NCI-H2171 (cell line): ENCODE results near the gene CTSE.
"Not testable (repeated sequence)": the region's sequence is repeated elsewhere in the genome, so short reads cannot be mapped to it uniquely, and the experiment has no call there.

Experiments
- DNase-seq: peaks from one replicate; lab custom pipeline; 2025; lab: John Stamatoyannopoulos, UW

The CTSE gene

DNA sequence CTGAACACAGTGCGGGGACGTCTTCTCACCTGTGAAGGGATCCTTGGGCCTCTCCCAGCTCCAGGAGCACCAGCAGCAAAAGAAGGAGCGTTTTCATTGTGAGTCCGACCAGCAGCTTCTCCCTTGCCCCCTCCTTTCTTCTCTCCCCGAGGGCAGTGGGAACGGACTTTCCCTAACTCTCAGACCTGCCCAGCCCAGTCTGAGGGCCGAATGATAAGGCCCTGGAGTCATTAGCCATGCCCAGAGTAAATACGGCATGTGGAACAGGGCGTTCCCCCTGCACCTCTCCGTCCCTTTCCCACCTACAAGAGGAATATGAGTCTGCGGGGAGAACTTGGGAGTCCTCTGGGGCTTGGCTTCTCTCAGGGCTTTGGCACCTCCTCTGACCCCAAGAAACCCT, at the start of gene CTSE:
Gene CTSE (minus strand): TSS at position 201 of the 400 bp plus-strand sequence. CDS start 104 bp downstream, at position 97.
- no peak for DNase-seq

DNA sequence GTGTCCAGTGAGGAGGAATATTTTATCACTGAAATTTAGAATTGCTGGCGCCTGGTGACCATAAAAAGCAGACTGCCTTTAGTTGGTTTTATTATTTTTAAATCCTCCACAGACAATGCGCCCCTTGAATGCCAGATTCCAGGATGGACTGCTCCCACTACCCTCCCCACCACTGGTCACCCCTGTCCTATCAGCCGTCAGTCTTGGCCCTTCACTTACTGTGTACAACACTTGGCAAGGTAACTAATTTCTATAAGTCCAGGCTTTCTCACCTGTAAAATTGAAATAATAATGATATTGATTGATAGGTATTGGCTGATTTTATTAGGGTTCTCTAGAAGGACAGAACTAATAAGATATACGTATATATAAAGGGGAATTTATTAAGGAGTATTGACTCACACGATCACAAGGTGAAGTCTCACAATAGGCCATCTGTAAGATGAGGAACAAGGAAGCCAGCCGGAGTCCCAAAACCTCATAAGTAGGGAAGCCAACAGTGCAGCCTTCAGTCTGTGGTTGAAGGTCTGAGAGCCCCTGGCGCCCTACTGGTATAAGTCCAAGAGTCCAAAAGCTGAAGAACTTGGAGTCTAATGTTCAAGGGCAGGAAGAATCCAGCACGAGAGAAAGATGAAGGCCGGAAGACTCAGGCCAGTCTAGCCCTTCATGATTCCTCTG, 47.1 kb upstream of the CTSE start:
- no peak for DNase-seq

DNA sequence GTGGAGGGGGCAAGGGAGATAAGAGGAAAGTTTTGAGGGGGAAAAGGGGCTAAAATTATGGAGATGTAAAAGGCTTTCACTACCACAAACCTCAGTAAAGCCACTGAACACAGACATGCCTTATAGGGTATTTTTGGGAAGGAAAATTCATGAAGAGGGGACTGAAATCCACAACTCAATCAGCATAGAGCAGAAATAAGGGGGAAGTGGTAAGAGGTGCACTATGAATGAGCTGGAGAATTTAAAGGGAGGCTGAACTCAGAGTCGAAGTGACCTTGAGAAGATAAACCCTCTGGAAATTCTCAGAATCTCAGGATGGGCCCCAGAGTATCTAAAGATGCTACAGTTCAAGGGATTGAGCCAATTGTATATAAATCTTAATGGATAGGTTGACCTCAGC, 44.6 kb upstream of the CTSE start:
- DNase-seq = no peak

DNA sequence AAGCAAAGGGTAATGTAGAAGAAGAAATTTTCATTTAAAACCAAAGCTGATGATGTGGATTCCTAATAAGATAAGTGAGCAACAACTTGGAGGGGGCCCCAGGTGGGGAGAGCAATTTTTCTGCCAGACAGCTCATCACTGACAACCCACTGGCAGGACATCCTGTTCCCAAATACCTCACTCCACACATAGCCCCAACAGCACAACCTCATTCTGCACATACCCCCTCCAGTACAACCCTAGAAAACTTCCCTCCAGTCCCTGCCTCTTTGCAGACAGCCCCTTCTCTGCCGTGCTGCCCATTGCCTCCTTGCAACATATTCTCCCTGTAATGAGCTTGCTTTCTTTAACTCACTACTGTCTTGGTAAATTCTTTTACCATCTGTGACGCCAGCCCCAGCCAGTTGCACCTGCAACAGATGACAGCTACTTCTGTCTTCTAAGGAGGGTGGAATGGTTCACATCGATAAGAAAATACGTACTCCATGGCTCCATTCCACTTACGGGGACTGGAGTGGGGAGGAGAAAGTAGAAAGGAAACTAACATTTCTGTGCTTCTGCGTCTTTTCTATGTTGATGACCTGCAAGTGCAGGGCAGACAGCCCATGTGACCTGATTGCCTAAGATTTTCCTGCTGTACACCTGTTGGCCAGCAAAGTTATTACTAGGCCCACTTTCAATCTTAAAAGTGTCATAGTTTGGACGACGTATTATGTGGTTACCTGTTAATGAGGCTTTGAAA, 44.0 kb upstream of the CTSE start:
- no peak for DNase-seq

DNA sequence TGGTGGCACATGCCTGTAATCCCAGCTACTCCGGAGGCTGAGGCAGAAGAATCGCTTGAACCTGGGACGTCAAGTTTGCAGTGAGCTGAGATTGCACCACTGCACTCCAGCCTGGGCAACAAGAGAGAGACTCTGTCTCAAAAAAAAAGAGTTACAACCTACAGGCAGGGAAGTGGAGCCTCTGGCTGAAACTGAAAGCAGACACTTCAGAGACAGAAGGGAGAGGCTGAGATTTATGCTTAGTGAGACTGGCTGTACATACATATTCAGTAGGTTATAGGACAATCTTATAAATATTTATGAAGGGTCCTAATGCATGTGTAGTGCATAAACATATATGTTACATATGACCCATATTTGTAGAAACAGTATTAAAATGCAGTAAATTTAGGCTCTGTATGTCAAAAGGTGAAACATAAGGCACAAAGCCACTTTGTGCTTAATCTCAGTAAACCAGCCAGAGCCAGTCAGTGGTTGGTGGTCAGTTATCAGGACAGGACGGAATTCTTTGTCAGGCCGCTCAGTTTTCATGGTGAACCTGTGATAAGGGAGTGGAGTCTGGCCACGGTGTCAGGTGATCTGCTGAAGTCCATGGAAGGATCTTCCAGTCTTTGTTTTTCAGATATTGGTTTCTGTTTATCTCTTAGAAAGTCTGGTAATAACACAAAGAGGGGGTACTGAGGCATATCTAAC, 42.9 kb upstream of the CTSE start:
- DNase-seq = no peak

DNA sequence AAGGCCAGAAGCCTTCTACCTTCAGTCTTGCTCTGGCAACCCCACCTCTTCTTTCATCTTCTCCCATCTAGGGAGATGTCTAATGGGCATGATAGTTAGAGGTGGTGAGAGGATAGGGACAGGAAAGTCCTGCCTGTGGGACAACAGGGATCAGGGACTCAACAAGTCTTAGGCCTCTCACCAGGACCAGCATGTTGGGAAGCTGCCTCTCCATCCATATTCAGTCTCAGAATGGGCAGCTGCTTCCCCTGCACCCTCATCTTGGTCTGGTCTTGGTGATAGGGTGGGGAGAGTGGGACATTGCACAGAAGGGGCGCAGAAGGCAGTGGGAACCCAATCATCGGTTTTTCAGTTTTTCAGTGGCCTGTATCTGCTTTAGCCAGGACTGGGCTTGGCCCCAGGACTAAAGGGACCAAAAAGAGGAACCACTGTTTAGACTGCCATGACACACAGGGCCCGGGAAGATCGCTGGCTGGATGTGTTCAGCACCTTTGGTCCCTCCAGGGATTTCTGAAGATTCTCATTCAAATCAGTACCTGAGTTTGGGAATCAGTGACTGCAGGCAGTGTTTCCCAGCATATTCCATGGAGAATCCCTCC, 42.0 kb upstream of the CTSE start:
- no peak for DNase-seq

DNA sequence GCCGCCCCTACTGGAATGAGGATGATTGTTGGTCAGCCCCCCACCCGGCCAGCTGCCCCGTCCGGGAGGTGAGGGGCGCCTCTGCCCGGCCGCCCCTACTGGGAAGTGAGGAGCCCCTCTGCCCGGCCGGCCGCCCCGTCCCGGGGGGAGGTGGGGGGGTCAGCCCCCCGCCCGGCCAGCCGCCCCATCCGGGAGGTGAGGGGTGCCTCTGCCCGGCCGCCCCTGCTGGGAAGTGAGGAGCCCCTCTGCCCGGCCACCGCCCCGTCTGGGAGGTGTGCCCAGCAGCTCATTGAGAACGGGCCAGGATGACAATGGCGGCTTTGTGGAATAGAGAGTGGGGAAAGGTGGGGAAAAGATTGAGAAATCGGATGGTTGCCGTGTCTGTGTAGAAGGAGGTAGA, 40.8 kb upstream of the CTSE start:
- DNase-seq = not testable (repeated sequence)

DNA sequence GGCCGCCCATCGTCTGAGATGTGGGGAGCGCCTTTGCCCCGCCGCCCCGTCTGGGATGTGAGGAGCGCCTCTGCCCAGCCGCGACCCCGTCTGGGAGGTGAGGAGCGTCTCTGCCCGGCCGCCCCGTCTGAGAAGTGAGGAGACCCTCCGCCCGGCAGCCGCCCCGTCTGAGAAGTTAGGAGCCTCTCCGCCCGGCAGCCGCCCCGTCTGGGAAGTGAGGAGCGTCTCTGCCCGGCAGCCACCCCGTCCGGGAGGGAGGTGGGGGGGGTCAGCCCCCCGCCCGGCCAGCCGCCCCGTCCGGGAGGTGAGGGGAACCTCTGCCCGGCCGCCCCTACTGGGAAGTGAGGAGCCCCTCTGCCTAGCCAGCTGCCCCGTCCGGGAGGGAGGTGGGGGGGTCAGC, 40.3 kb upstream of the CTSE start:
- DNase-seq = not testable (repeated sequence)

DNA sequence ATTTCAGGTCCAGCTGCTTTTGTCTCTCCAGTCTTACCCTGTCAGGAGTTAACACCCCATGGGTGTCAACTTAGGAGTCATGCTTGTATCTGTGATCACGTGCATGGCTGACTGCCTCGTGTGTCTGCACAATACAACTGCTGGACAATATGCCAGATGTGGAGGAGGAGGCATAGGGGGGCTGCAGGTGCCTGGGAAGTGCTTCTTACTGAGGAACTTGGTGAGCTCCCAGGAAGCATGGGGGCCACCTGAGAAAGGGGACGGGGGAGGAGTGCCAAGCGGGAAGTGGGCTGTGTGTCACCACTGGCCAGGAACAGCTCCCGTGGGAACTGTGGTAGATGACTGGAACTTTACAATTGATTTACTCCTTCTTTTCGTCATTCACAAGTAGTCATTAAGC, 38.8 kb upstream of the CTSE start:
- no peak for DNase-seq

DNA sequence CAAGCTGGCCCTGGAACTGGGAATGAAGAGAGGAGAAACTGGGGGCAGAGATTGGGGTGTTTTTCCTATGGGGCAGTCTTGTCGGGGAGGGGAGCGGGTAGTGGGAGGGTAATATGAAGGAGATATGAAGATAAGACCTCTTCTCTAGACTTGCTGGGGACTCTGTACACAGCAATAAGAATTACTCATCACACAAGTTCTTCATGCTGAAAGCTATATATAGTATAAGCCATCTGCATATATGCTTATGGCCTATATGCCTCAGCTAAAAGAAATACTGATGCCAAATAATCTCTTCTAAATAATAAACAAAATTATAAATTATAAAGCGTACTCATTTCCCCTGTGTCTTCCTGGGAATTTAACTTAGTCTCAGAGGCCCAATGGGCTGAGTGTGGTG, 37.1 kb upstream of the CTSE start:
- DNase-seq = no peak

DNA sequence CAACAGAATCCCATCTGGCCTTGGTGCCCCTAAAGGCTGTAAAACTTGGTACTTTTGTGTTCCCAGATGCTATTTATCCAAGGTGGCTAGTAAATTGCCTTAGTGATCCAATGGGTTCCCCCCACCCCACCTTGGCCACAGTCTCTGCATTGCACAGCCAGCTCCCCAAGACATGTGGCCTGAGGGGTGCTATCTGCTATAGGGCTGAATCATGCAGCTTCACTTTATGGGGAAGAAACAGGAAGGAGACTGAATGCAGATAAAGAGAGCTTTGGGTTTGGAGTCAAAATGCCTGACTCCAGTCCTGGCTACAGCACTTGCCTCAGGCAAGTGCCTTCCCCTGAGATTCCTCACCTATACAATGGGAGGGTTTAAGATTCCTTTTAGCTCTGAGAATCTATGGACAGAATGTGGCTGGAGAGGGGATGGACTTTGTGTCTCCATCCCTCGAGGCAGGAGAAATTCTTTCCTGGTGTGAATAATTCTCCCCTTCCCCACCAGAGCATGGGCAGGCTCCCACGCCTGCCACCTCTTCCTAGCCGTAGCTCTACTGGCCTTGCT, 35.7 kb upstream of the CTSE start:
- no peak for DNase-seq

DNA sequence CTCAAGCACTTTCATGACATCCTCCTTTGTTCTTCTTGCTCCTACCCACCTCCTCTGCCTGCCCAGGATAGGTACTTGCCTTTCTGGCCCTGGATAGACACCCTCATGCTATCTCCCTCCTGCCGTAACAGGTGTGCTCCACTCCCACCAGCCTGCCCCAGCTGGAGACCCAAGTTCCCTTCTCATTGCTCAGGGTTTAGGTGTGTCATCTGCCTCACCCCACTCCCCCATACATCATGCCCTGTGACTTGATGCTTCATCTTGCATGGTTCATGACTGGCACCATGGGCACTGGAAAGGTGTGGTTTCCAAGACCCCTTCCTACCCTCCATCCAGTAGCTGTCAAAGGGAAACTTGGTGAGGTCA, 35.2 kb upstream of the CTSE start:
- no peak for DNase-seq

DNA sequence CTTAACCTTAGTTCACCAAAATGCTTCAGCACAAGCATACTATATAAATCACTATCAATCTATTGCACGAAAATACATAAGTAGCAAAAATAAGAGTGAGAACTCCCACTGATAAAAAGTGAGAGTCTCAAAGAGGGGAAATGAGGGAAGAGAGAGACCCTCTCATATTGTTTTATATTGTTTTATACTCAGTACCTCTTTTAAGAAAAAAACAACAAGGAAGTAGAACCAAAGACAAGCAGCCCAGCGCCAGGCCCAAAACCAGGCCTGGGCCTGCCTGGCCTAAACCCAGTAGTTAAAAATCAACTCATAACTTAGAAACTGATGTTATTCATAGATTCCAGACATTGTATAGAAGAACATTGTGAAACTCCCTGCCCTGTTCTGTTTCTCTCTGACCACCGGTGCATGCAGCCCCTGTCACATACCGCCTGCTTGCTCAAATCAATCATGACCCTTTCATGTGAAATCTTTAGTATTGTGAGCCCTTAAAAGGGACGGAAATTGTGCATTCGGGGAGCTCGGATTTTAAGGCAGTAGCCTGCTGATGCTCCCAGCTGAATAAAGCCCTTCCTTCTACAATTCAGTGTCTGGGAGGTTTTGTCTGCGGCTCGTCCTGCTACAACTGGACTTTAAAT, 34.7 kb upstream of the CTSE start:
- not testable (repeated sequence) for DNase-seq

DNA sequence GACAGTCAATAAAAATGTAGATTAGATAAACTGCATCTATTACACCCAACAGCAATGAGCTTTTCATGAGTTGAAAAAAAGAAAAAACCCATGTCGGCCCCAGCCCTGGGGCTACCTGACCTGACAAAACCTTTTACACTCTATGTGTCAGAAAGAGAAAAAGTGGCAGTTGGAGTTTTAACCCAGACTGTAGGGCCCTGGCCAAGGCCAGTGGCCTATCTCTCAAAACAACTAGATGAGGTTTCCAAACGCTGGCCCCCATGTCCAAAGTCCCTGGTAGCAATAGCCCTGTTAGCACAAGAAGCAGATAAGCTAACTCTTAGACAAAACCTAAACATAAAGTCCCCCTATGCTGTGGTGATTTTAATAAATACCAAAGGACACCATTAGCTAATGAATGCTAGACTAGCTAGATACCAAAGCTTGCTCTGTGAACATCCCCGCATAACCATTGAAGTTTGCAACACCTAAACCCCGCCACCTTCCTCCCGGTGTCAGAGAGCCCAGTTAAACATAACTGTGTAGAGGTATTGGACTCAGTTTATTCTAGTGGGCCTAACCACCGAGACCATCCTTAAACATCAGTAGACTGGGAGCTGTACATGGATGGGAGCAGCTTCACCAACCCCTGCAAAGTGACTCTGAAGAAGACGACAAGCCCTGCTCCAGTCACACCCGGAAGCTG, 32.1 kb upstream of the CTSE start:
- not testable (repeated sequence) for DNase-seq

DNA sequence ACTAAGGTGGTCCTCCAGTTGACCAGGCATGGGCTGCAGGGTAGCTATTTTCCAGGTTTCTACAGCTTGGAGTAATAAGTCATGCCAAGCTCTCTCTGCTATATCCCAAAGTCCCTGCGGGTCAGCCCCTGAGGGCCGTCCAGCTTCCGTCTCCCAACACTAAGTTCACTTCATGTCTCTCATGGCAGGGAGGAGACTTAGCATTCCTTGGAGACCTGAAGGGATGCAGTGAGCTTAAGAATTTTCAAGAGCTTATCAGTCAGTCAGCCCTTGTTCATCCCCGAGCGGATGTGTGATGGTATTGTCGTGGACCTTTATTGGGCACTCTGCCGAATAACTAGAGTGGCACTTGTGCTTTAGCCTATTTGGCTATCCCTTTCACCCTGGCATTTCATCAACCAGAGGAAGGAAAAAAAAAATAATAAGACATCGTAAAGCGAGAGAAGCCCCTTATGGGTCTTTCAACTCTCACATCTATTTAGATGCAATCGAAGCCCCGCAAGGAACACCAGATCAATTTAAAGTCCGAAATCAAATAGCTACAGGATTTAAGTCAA, 31.5 kb upstream of the CTSE start:
- not testable (repeated sequence) for DNase-seq

DNA sequence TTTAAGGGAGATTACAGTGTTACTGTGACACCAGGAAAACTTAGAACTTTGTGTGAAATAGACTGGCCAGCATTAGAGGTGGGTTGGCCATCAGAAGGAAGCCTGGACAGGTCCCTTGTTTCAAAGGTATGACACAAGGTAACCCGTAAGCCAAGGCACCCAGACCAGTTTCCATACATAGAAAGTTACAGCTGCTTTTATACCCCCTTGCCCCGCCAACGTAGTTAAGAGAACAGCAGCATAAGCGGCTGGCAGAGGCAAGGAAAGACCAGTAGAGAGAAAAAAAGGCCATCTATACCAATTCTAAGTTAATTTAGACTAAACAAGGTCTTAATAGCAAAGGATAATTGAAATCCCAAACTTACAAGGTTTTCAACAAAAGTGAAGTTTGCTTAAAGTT, 29.9 kb upstream of the CTSE start:
- DNase-seq = not testable (repeated sequence)

DNA sequence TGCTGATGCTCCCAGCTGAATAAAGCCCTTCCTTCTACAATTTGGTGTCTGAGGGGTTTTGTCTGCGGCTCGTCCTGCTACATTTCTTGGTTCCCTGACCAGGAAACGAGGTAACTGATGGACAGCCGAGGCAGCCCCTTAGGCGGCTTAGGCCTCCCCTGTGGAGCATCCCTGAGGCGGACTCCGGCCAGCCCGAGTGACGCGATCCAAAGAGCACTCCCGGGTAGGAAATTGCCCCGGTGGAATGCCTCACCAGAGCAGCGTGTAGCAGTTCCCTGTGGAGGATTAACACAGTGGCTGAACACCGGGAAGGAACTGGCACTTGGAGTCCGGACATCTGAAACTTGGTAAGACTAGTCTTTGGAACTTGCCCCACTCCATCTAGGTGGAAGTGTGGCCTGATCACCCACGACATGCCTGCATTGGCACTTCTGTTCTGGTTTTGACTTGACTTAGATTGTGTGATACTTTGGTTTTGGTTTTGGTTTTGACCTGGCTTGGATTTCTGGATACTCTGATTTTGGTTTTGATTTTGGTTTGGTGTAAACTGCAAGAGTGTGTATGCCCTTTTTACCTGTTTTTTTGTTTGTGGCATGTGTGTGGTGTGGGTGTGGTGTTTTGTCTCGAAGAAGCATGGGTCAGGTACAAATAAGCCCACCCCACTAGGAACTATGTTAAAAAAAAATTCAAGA, 29.4 kb upstream of the CTSE start, which contains the start of gene RHEX:
Gene RHEX (plus strand): TSS at position 255 of the 692 bp plus-strand sequence. CDS start 44,656 bp downstream, outside the sequence.
- DNase-seq = not testable (repeated sequence)

DNA sequence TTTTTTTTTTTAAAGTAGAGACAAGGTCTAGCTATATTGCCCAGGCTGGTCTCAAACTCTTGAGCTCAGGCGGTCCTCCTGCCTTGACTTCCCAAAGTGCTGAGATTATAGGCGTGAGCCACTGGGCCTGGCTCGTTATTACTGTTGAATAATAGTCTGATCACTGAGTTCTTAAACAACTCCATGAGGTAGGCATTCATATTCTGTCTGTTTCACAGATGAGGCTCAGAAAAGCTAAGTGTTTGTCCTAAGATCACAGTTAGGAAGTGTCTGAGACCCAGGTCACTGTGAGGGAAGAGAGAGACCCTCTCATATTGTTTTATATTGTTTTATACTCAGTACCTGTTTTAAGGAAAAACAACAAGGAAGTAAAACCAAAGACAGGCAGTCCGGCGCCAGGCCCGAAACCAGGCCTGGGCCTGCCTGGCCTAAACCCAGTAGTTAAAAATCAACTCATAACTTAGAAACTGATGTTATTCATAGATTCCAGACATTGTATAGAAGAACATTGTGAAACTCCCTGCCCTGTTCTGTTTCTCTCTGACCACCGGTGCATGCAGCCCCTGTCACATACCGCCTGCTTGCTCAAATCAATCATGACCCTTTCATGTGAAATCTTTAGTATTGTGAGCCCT, 28.7 kb upstream of the CTSE start:
- DNase-seq = not testable (repeated sequence)

DNA sequence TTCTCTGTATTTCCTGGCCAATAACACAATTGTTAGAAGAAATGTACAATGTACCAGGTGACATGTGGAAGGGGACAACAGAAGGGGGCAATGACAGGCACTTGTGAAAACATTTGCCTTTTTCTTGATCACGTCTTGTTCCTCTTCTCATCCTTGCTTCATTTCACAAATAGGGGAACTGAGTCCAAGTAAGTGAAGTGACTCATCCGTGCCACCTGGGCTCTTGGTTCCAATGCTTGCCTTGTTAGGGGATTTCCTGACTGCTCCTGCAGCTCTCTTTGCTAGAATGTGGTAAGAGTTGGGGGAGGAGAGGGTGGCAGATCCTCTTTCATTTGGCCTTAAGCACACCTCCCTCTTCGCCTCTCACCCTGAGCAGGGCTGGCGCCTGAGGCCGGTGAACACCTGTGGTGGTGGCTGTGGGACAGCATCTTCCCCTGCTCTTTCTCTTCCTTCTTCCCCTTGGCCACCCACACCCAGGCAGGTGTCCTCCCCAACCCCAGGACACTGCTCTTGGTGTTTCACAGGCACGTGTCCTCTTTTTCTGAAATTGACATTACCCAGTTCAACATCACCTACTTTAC, 27.1 kb upstream of the CTSE start:
- DNase-seq = no peak
